H1 (cell line): ENCODE measurements around the gene MR1. TPM values are rescaled to one million over a fixed set of nuclear protein-coding genes. Genes with fewer than 3 reads are reported as not detected.

Experiments
- RBBP5 ChIP-seq: IDR thresholded peaks from 2 replicates; pipeline ENCODE4 v1.7.1; 2012; ENCODE audit warnings: low read depth, mild to moderate bottlenecking, inconsistent platforms, low read length, moderate library complexity, borderline replicate concordance
- TBP ChIP-seq: IDR thresholded peaks from 2 replicates; pipeline ENCODE4 v1.6.1; 2011; ENCODE audit warnings: low read depth, low read length, improper control_type of control experiment
- polyA plus RNA-seq, 7 experiments: library from polyadenylated mRNA; depleted of rRNA in 3 of 7; stranded (reverse) in 5 of 7; unstranded in 2 of 7; fragments of >200 nt in 5 of 7; fragments of 200-250 nt in 2 of 7; gene quantifications; 1 replicate in 5 of 7; 2 replicates in 1 of 7; 4 replicates in 1 of 7; pipeline versions ENCODE4 v1.2.1 to v1.2.3, GENCODE V29; 2011 to 2013; ENCODE audit warnings: missing spikeins in 2 of 7, mixed read lengths in 2 of 7
- total RNA-seq: library from RNA; stranded (reverse); fragmentation: NEBNext Ultra II Directional; extraction: Animal tissue kit (Norgen Biotek cat#: 25700); gene quantifications from 2 replicates; pipeline ENCODE4 v1.2.1, GENCODE V29; 2021

Gene MR1
- total and polyA plus RNA-seq, 2 of the 8 experiments (the other 6 are each of a cell fraction or from before 2014, with no cell fraction given): 0.09 TPM; not detected in 1

- no peak for TF ChIP-seq TBP
- no peak for TF ChIP-seq RBBP5
- TF ChIP-seq, all 59 proteins: peak for 0
These were observed 58.3 kb downstream of the MR1 start (continued) for GRCh38 chr1:181092056-181092455.
